Activated naive CD8-positive, alpha-beta T cell treated with anti-CD3 and anti-CD28 coated beads, Interleukin-2, amount 10 ng/mL, durations not matched to agents 7 days and 5 days (primary cell): ENCODE measurements around the gene TRMT6. TPM values are rescaled to one million over a fixed set of nuclear protein-coding genes. Genes with fewer than 3 reads are reported as not detected.
A peak's percentile ranks its signal among the peaks of the same experiment; 100 is the strongest.

ENCODE experiments used
- ATAC-seq: fragments of 150-1000 bp; cut with Tn5 transposase; one replicate; pipeline ENCODE4 v1.10.0; 2021; ENCODE audit warnings: low read depth, moderate library complexity
- POLR2A ChIA-PET: fragments of 350-600 bp; sonication (Branson Sonifier 250); formaldehyde crosslinking; loops from one replicate; lab custom pipeline; 2021; ENCODE audit warnings: antibody characterized with exemption; lab: Charles Lee
- DNase-seq: peaks from one replicate; pipeline ENCODE4 v3.0.0; 2021
- H3K27ac Mint-ChIP-seq: one replicate; pipeline ENCODE4 v1.8.0; 2022; ENCODE audit warnings: mild to moderate bottlenecking, mixed read lengths
- H3K27me3 Mint-ChIP-seq: one replicate; pipeline ENCODE4 v1.8.0; 2022; ENCODE audit warnings: mild to moderate bottlenecking, moderate library complexity, mixed read lengths
- H3K36me3 Mint-ChIP-seq: one replicate; pipeline ENCODE4 v1.8.0; 2021; ENCODE audit warnings: mild to moderate bottlenecking, mixed read lengths
- H3K4me1 Mint-ChIP-seq: one replicate; pipeline ENCODE4 v1.8.0; 2021; ENCODE audit warnings: mixed read lengths
- H3K4me3 Mint-ChIP-seq: one replicate; pipeline ENCODE4 v1.8.0; 2022; ENCODE audit warnings: mild to moderate bottlenecking, moderate library complexity, mixed read lengths
- H3K9me3 Mint-ChIP-seq: one replicate; pipeline ENCODE4 v1.8.0; 2021; ENCODE audit warnings: mixed read lengths
- total RNA-seq, 2 experiments: library from RNA; stranded (reverse); gene quantifications; one replicate each; pipeline ENCODE4 v1.2.3, GENCODE V29; 2021

Gene TRMT6
- total RNA-seq, 2 experiments from 2014 or later, result 14.7 to 15.1 TPM

- no peak for ATAC-seq
- H3K36me3 Mint-ChIP-seq, result peaks cover 21% of the 10 kb centered on the region
Observed at GRCh38 chr20:5974531-5974930, 24.2 kb upstream of the TRMT6 start.

GRCh38 chr20:5973971-5974370, 23.6 kb upstream of the TRMT6 start:
- Mint-ChIP-seq H3K4me1 (peaks cover 2% of the 10 kb centered on the region), H3K36me3 (peaks cover 17% of the 10 kb centered on the region), H3K27me3 (no peaks in the 10 kb centered on the region), H3K4me3 (no peak overlapping the region), H3K27ac (no peak overlapping the region), H3K9me3 (no peaks in the 10 kb centered on the region)
- no peak for ATAC-seq
- DNase-seq, result no peak
- POLR2A ChIA-PET, result no interaction called here

More at GRCh38 chr20:5974531-5974930, 24.2 kb upstream of the TRMT6 start:
- no peak overlapping the region for H3K27ac Mint-ChIP-seq
- no peaks in the 10 kb centered on the region for H3K27me3 Mint-ChIP-seq
- no peaks in the 10 kb centered on the region for H3K9me3 Mint-ChIP-seq
- no peak overlapping the region for H3K4me3 Mint-ChIP-seq
- POLR2A ChIA-PET, result no interaction called here
- no peak for DNase-seq
- H3K4me1 Mint-ChIP-seq, result peaks cover 2% of the 10 kb centered on the region

- no peak for DNase-seq
- POLR2A ChIA-PET, result no interaction called here
- peaks cover 2% of the 10 kb centered on the region for H3K4me1 Mint-ChIP-seq
Observed at GRCh38 chr20:5973172-5973571, 22.8 kb upstream of the TRMT6 start.

GRCh38 chr20:5971203-5971602, 20.9 kb upstream of the TRMT6 start:
- no peak overlapping the region for H3K4me3 Mint-ChIP-seq
- DNase-seq (no peak), ATAC-seq (no peak)
- POLR2A ChIA-PET, result no interaction called here
- H3K36me3 Mint-ChIP-seq, result peaks cover 15% of the 10 kb centered on the region
- H3K27ac Mint-ChIP-seq, result no peak overlapping the region
- H3K27me3 Mint-ChIP-seq, result no peaks in the 10 kb centered on the region
- no peaks in the 10 kb centered on the region for H3K4me1 Mint-ChIP-seq
- H3K9me3 Mint-ChIP-seq, result no peaks in the 10 kb centered on the region

More at GRCh38 chr20:5973172-5973571, 22.8 kb upstream of the TRMT6 start:
- no peaks in the 10 kb centered on the region for H3K27me3 Mint-ChIP-seq
- ATAC-seq, result no peak
- no peaks in the 10 kb centered on the region for H3K9me3 Mint-ChIP-seq
- no peak overlapping the region for H3K27ac Mint-ChIP-seq
- H3K36me3 Mint-ChIP-seq, result peaks cover 13% of the 10 kb centered on the region
- no peak overlapping the region for H3K4me3 Mint-ChIP-seq

GRCh38 chr20:5970381-5970780, 20.0 kb upstream of the TRMT6 start:
- Mint-ChIP-seq H3K27ac (no peak overlapping the region), H3K36me3 (peaks cover 19% of the 10 kb centered on the region), H3K27me3 (no peaks in the 10 kb centered on the region), H3K4me3 (no peak overlapping the region), H3K9me3 (no peaks in the 10 kb centered on the region), H3K4me1 (no peaks in the 10 kb centered on the region)
- POLR2A ChIA-PET, result no interaction called here
- DNase-seq, result no peak
- ATAC-seq, result no peak

GRCh38 chr20:5969940-5970339, 19.6 kb upstream of the TRMT6 start:
- H3K9me3 Mint-ChIP-seq, result no peaks in the 10 kb centered on the region
- H3K4me3 Mint-ChIP-seq, result no peak overlapping the region
- DNase-seq (no peak), ATAC-seq (no peak)
- peaks cover 22% of the 10 kb centered on the region for H3K36me3 Mint-ChIP-seq
- H3K4me1 Mint-ChIP-seq, result no peaks in the 10 kb centered on the region
- POLR2A ChIA-PET, result no interaction called here
- H3K27ac Mint-ChIP-seq, result no peak overlapping the region
- H3K27me3 Mint-ChIP-seq, result no peaks in the 10 kb centered on the region

- H3K27ac Mint-ChIP-seq, result no peak overlapping the region
- DNase-seq, result no peak
- no peaks in the 10 kb centered on the region for H3K4me1 Mint-ChIP-seq
- POLR2A ChIA-PET, result no interaction called here
- H3K27me3 Mint-ChIP-seq, result no peaks in the 10 kb centered on the region
- no peak overlapping the region for H3K4me3 Mint-ChIP-seq
- peaks cover 23% of the 10 kb centered on the region for H3K36me3 Mint-ChIP-seq
- ATAC-seq, result no peak
- no peaks in the 10 kb centered on the region for H3K9me3 Mint-ChIP-seq
Observed at GRCh38 chr20:5969348-5969935, 19.1 kb upstream of the TRMT6 start.

GRCh38 chr20:5968462-5968861, 18.1 kb upstream of the TRMT6 start:
- Mint-ChIP-seq H3K27ac (no peak overlapping the region), H3K4me1 (no peaks in the 10 kb centered on the region), H3K36me3 (peaks cover 21% of the 10 kb centered on the region), H3K27me3 (no peaks in the 10 kb centered on the region), H3K9me3 (no peaks in the 10 kb centered on the region), H3K4me3 (no peak overlapping the region)
- ATAC-seq (no peak), DNase-seq (no peak)
- POLR2A ChIA-PET, result no interaction called here

- Mint-ChIP-seq H3K27me3 (no peaks in the 10 kb centered on the region), H3K4me1 (no peaks in the 10 kb centered on the region), H3K27ac (no peak overlapping the region), H3K36me3 (peaks cover 17% of the 10 kb centered on the region), H3K9me3 (no peaks in the 10 kb centered on the region), H3K4me3 (no peak overlapping the region)
- DNase-seq (no peak), ATAC-seq (no peak)
- POLR2A ChIA-PET, result no interaction called here
Observed at GRCh38 chr20:5967469-5967868, 17.1 kb upstream of the TRMT6 start.

GRCh38 chr20:5949943-5950270, 426 bp downstream of the TRMT6 start:
- POLR2A ChIA-PET, result no interaction called here
- peak overlapping the region; percentile 98 for H3K4me3 Mint-ChIP-seq
- DNase-seq (no peak), ATAC-seq (no peak)
- H3K4me1 Mint-ChIP-seq, result peaks cover 37% of the 10 kb centered on the region
- peaks cover 2% of the 10 kb centered on the region for H3K27me3 Mint-ChIP-seq
- no peaks in the 10 kb centered on the region for H3K9me3 Mint-ChIP-seq
- peak overlapping the region; percentile 98 for H3K27ac Mint-ChIP-seq
- peaks cover 16% of the 10 kb centered on the region for H3K36me3 Mint-ChIP-seq

- H3K27ac Mint-ChIP-seq, result no peak overlapping the region
Observed at GRCh38 chr20:5947276-5947675, 3.1 kb downstream of the TRMT6 start.

GRCh38 chr20:5945963-5946362, 4.4 kb downstream of the TRMT6 start:
- POLR2A ChIA-PET, result no interaction called here
- no peak for DNase-seq
- no peak for ATAC-seq
- H3K36me3 Mint-ChIP-seq, result peaks cover 19% of the 10 kb centered on the region
- no peak overlapping the region for H3K4me3 Mint-ChIP-seq
- peaks cover 23% of the 10 kb centered on the region for H3K4me1 Mint-ChIP-seq
- no peaks in the 10 kb centered on the region for H3K9me3 Mint-ChIP-seq
- H3K27ac Mint-ChIP-seq, result no peak overlapping the region
- peaks cover 2% of the 10 kb centered on the region for H3K27me3 Mint-ChIP-seq

More at GRCh38 chr20:5947276-5947675, 3.1 kb downstream of the TRMT6 start:
- DNase-seq (no peak), ATAC-seq (no peak)
- peaks cover 28% of the 10 kb centered on the region for H3K4me1 Mint-ChIP-seq
- POLR2A ChIA-PET, result no interaction called here
- H3K9me3 Mint-ChIP-seq, result no peaks in the 10 kb centered on the region
- H3K4me3 Mint-ChIP-seq, result no peak overlapping the region
- H3K36me3 Mint-ChIP-seq, result peaks cover 18% of the 10 kb centered on the region
- H3K27me3 Mint-ChIP-seq, result peaks cover 2% of the 10 kb centered on the region

GRCh38 chr20:5938456-5939029, 11.8 kb downstream of the TRMT6 start:
- Mint-ChIP-seq H3K4me3 (no peak overlapping the region), H3K27me3 (no peaks in the 10 kb centered on the region), H3K27ac (no peak overlapping the region), H3K9me3 (no peaks in the 10 kb centered on the region), H3K4me1 (peaks cover 3% of the 10 kb centered on the region), H3K36me3 (peaks cover 13% of the 10 kb centered on the region)
- DNase-seq (no peak), ATAC-seq (no peak)
- POLR2A ChIA-PET, result no interaction called here

- no peak overlapping the region for H3K4me3 Mint-ChIP-seq
- POLR2A ChIA-PET, result no interaction called here
- H3K9me3 Mint-ChIP-seq, result no peaks in the 10 kb centered on the region
- DNase-seq (no peak), ATAC-seq (no peak)
- peaks cover 8% of the 10 kb centered on the region for H3K36me3 Mint-ChIP-seq
- H3K4me1 Mint-ChIP-seq, result peaks cover 3% of the 10 kb centered on the region
- no peaks in the 10 kb centered on the region for H3K27me3 Mint-ChIP-seq
- no peak overlapping the region for H3K27ac Mint-ChIP-seq
Observed at GRCh38 chr20:5936238-5936637, 14.1 kb downstream of the TRMT6 start.
